Activated B cell treated with CpG ODN at 0.5 μM for 24 hours (primary cell): ENCODE results near the gene PLEKHH3. TPM values are rescaled to one million over a fixed set of nuclear protein-coding genes. Genes with fewer than 3 reads are reported as not detected.

Source experiments
- ATAC-seq: fragments of 200-7000 bp; cut with Tn5 transposase; one replicate; pipeline ENCODE4 v1.10.0; 2021; ENCODE audit warnings: low read depth, mild to moderate bottlenecking, moderate library complexity
- CTCF ChIA-PET: fragments of 350-600 bp; sonication (Branson Sonifier 250); formaldehyde crosslinking; loops from one replicate; lab custom pipeline; 2021; ENCODE audit warnings: antibody characterized with exemption; lab: Charles Lee
- POLR2A ChIA-PET: fragments of 350-600 bp; sonication (Branson Sonifier 250); formaldehyde crosslinking; loops from one replicate; lab custom pipeline; 2021; ENCODE audit warnings: antibody characterized with exemption; lab: Charles Lee
- DNase-seq: peaks from one replicate; pipeline ENCODE4 v3.0.0; 2022
- H3K27ac Mint-ChIP-seq: one replicate; pipeline ENCODE4 v1.8.0; 2020; ENCODE audit warnings: mixed read lengths
- H3K27me3 Mint-ChIP-seq: one replicate; pipeline ENCODE4 v1.8.0; 2021; ENCODE audit warnings: mixed read lengths
- H3K36me3 Mint-ChIP-seq: one replicate; pipeline ENCODE4 v1.8.0; 2021; ENCODE audit warnings: low read depth, mixed read lengths
- H3K4me1 Mint-ChIP-seq: one replicate; pipeline ENCODE4 v1.8.0; 2021; ENCODE audit warnings: mixed read lengths
- H3K4me3 Mint-ChIP-seq: one replicate; pipeline ENCODE4 v1.8.0; 2020; ENCODE audit warnings: mild to moderate bottlenecking, mixed read lengths
- H3K9me3 Mint-ChIP-seq: one replicate; pipeline ENCODE4 v1.8.0; 2020; ENCODE audit warnings: mixed read lengths
- intact Hi-C: fragments of 100-400 bp; cut with micrococcal nuclease; formaldehyde crosslinking; loops from one replicate; pipeline ENCODE4 v1.15.1; 2024
- total RNA-seq: library from RNA; stranded (reverse); gene quantifications from 2 replicates; pipeline ENCODE4 v1.2.3, GENCODE V29; 2022
- TF ChIP-seq, protein P1 (sequence below): fragments of 200-600 bp; IDR thresholded peaks from one replicate; pipeline ENCODE4 v1.8.0; 2022; ENCODE audit warnings: antibody characterized with exemption, mild to moderate bottlenecking

PLEKHH3 gene
- total RNA-seq, 1 donor from 2014 or later: 0.80 TPM

GRCh38 chr17:42690596-42690995 lies 13.8 kb upstream of the PLEKHH3 start:
- TF ChIP-seq, protein P1, sequence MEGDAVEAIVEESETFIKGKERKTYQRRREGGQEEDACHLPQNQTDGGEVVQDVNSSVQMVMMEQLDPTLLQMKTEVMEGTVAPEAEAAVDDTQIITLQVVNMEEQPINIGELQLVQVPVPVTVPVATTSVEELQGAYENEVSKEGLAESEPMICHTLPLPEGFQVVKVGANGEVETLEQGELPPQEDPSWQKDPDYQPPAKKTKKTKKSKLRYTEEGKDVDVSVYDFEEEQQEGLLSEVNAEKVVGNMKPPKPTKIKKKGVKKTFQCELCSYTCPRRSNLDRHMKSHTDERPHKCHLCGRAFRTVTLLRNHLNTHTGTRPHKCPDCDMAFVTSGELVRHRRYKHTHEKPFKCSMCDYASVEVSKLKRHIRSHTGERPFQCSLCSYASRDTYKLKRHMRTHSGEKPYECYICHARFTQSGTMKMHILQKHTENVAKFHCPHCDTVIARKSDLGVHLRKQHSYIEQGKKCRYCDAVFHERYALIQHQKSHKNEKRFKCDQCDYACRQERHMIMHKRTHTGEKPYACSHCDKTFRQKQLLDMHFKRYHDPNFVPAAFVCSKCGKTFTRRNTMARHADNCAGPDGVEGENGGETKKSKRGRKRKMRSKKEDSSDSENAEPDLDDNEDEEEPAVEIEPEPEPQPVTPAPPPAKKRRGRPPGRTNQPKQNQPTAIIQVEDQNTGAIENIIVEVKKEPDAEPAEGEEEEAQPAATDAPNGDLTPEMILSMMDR: no peak
- intact Hi-C loops: no loop called here
- ChIA-PET POLR2A (interaction anchor here (0.6 kb wide), 1 partner anchor 715 kb away, joined by 3 read pairs; no protein-coding TSS in a partner anchor), CTCF (no interaction called here)
- DNase-seq (no peak), ATAC-seq (no peak)
- Mint-ChIP-seq H3K36me3 (peaks cover 9% of the 10 kb centered on the region), H3K27me3 (no peaks in the 10 kb centered on the region), H3K9me3 (no peaks in the 10 kb centered on the region), H3K4me3 (no peak overlapping the region), H3K27ac (no peak overlapping the region), H3K4me1 (no peaks in the 10 kb centered on the region)

- Mint-ChIP-seq H3K36me3 (peaks cover 6% of the 10 kb centered on the region), H3K4me3 (no peak overlapping the region), H3K9me3 (no peaks in the 10 kb centered on the region), H3K4me1 (peaks cover 11% of the 10 kb centered on the region), H3K27ac (no peak overlapping the region), H3K27me3 (no peaks in the 10 kb centered on the region)
- ATAC-seq: no peak
- ChIA-PET CTCF (no interaction called here), POLR2A (no interaction called here)
- intact Hi-C loops: no loop called here
- no peak for DNase-seq
- TF ChIP-seq, protein P1: no peak
Observed at GRCh38 chr17:42687707-42688320, 11.0 kb upstream of the PLEKHH3 start.

DNA sequence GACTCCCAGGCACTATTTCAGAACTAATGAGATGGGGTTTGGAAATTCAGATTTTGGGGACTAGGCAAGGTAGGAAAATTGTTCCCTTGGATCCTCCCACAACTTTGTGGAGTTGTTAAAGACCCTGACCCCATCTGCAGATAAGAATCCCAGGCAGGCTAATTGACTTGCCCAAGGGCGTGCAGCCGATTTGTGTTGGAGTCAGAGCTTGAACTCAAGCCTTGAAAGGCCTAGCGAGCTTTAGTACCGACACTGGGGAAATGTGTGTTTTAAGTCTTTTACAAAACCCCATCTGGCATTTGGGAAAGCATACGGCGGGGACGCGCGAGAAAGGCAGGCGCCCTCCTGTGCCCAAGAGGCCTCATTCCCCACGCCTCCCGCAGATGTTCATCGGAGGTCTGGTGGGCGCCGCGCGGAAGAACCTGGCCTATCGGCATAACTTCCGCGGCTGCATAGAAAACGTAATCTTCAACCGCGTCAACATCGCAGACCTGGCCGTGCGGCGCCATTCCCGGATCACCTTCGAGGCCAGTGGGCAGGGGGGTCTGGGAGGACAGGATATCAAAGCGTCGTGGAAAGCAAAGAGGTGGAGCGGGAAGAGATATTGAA lies 9.8 kb upstream of the PLEKHH3 start:
- H3K27me3 Mint-ChIP-seq: peaks cover 5% of the 10 kb centered on the region
- TF ChIP-seq, protein P1: no peak
- POLR2A ChIA-PET: no interaction called here
- H3K27ac Mint-ChIP-seq: no peak overlapping the region
- intact Hi-C loops: no loop called here
- H3K9me3 Mint-ChIP-seq: no peaks in the 10 kb centered on the region
- no peak overlapping the region for H3K4me3 Mint-ChIP-seq
- CTCF ChIA-PET: no interaction called here
- DNase-seq (no peak), ATAC-seq (no peak)
- peaks cover 22% of the 10 kb centered on the region for H3K4me1 Mint-ChIP-seq
- H3K36me3 Mint-ChIP-seq: peaks cover 5% of the 10 kb centered on the region

- POLR2A ChIA-PET: no interaction called here
- intact Hi-C loops: no loop called here
- ATAC-seq: no peak
- CTCF ChIA-PET: no interaction called here
- H3K36me3 Mint-ChIP-seq: peaks cover 4% of the 10 kb centered on the region
- H3K27me3 Mint-ChIP-seq: peaks cover 5% of the 10 kb centered on the region
- H3K4me3 Mint-ChIP-seq: no peak overlapping the region
- no peak for DNase-seq
- no peaks in the 10 kb centered on the region for H3K9me3 Mint-ChIP-seq
- peaks cover 29% of the 10 kb centered on the region for H3K4me1 Mint-ChIP-seq
- H3K27ac Mint-ChIP-seq: no peak overlapping the region
- TF ChIP-seq, protein P1: no peak
Observed at GRCh38 chr17:42685831-42686230, 9.0 kb upstream of the PLEKHH3 start.

GRCh38 chr17:42684929-42685556 lies 8.2 kb upstream of the PLEKHH3 start:
- Mint-ChIP-seq H3K4me1 (peaks cover 34% of the 10 kb centered on the region), H3K27ac (no peak overlapping the region), H3K36me3 (peaks cover 4% of the 10 kb centered on the region), H3K4me3 (no peak overlapping the region), H3K9me3 (no peaks in the 10 kb centered on the region), H3K27me3 (peaks cover 5% of the 10 kb centered on the region)
- no peak for ATAC-seq
- ChIA-PET CTCF (no interaction called here), POLR2A (interaction anchor here (1.5 kb wide), 1 partner anchor 11 kb away, joined by 5 read pairs; no protein-coding TSS in a partner anchor)
- intact Hi-C loops: loop anchor here (5.0 kb wide), 1 partner anchor 37 kb away; no protein-coding TSS in a partner anchor
- TF ChIP-seq, protein P1: no peak
- no peak for DNase-seq
